Stimulated activated CD4-positive, alpha-beta T cell treated with anti-CD3 and anti-CD28 coated beads, Interleukin-15, amount 100 ng/mL, for 1 hour (primary cell): ENCODE results near the gene SPO11.
A peak's percentile ranks its signal among the peaks of the same experiment; 100 is the strongest.
"Not testable (repeated sequence)": the region's sequence is repeated elsewhere in the genome, so short reads cannot be mapped to it uniquely, and the experiment has no call there.

Experiments used
- DNase-seq, 2 donors: peaks; one replicate each; pipeline ENCODE4 v3.0.0-alpha.2; 2020; ENCODE audit warnings: low read depth in 1 of 2, low spot score in 1 of 2

Gene SPO11

GRCh38 chr20:57335392-57335791 lies 5.8 kb downstream of the SPO11 start:
- no peak for DNase-seq

GRCh38 chr20:57341663-57342062 lies 12.1 kb downstream of the SPO11 start:
- DNase-seq, result no peak

GRCh38 chr20:57342829-57343228 lies 13.2 kb downstream of the SPO11 start:
- no peak for DNase-seq

DNA sequence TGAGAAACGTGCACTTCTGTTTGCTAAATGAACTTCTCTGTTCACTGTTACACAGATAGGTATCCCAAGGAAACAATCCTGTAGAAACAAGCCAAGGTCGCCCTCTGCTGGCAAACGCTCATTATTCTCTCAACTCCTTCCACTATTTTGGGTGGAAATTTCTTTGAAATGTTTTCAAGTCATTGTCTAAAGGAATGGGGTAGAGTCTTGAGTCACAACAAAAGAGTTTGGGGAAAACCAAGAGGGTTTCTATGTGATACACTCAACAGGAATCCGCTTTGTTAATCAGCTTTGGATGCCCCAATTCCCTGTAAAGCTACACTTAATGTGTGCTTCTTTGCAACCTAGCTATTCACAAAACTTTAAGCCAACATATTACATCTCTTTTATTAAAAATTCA lies 16.9 kb downstream of the SPO11 start:
- DNase-seq, result peak; percentile 18 to 53

- DNase-seq, result no peak
Observed at GRCh38 chr20:57347393-57347792, 17.8 kb downstream of the SPO11 start.

DNA sequence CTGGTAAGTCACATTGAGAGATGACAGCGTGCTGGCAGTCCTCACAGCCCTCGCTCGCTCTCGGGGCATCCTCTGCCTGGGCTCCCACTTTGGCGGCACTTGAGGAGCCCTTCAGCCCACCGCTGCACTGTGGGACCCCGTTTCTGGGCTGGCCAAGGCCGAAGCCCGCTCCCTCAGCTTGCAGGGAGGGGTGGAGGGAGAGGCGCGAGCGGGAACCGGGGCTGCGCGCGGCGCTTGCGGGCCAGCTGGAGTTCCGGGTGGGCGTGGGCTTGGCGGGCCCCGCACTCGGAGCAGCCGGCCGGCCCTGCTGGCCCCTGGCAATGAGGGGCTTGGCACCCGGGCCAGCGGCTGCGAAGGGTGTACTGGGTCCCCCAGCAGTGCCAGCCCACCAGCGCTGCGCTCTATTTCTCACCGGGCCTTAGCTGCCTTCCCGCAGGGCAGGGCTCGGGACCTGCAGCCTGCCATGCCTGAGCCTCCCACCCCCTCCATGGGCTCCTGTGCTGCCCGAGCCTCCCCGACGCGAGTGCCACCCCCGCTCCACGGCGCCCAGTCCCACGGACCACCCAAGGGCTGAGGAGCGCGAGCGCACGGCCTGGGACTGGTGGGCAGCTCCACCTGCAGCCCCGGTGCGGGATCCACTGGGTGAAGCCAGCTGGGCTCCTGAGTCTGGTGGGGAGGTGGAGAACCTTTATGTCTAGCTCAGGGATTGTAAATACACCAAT lies 18.8 kb downstream of the SPO11 start:
- DNase-seq, result not testable (repeated sequence)

DNA sequence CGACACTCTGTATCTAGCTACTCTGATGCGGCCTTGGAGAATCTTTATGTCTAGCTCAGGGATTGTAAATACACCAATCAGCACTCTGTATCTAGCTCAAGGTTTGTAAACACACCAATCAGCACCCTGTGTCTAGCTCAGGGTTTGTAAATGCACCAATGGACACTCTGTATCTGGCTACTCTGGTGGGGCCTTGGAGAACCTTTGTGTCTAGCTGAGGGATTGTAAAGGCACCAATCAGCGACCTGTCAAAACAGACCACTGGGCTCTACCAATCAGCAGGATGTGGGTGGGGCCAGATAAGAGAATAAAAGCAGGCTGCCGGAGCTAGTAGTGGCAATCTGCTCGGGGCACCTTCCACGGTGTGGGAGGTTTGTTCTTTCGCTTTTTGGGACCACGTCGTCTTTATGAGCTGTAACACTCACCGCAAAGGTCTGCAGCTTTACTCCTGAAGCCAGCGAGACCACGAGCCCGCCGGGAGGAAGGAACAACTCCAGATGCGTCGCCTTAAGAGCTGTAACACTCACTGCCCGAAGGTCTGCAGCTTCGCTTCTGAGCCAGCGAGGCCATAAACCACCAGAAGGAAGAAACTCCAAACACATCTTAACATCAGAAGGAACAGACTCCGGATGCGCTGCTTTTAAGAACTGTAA lies 19.4 kb downstream of the SPO11 start:
- DNase-seq, result not testable (repeated sequence)

GRCh38 chr20:57350081-57350710 lies 20.6 kb downstream of the SPO11 start:
- DNase-seq, result no peak

GRCh38 chr20:57350726-57351041 lies 21.1 kb downstream of the SPO11 start:
- not testable (repeated sequence) for DNase-seq

DNA sequence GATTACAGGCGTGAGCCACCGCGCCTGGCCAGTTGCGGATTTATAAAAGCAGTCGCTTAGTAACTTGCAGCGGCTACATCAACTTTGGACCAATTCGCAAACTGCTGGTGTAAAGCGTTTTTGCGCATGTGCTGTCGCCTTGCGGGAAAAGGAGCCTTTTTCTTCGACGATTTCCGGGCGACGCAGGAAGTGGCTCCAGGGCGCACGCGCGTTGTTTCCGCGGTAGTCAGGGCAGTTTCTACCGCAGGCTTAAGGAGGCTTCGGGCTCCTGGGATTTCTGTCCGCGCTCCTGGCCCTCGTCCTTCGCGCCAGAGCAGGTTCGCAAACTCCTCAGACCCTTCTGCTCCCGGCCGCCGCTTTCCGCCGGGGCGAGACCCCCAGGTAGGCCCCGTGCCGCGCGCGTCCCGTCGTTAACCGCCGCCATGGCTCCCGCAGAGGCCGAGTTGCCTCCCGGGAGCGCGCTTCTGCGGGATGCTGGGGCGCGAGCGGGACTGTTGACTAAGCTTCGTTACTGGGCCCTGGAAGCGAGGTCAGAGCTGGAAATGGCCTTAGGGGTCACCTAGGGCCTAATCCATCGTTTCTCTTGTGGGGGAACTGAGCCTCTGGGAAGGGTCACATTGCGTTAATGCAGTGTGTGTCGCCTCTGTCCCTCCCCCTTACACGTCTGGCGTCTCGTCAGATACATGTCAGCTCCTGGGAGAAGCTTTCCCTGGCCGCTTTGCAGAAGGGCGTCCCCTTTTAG lies 21.6 kb downstream of the SPO11 start, which contains the start of gene RAE1:
RAE1 (plus strand) TSS at position 214 of the 742 bp plus-strand sequence. CDS start 2,784 bp downstream, outside the sequence.
- peak; percentile 74 to 80 for DNase-seq

GRCh38 chr20:57352305-57352704 lies 22.7 kb downstream of the SPO11 start:
- no peak for DNase-seq

- no peak for DNase-seq
Observed at GRCh38 chr20:57353351-57353750, 23.7 kb downstream of the SPO11 start.

GRCh38 chr20:57361517-57361916 lies 31.9 kb downstream of the SPO11 start:
- no peak for DNase-seq

GRCh38 chr20:57364451-57364850 lies 34.8 kb downstream of the SPO11 start:
- DNase-seq, result no peak

- DNase-seq, result no peak
Observed at GRCh38 chr20:57369596-57369995, 40.0 kb downstream of the SPO11 start.

- DNase-seq, result no peak
Observed at GRCh38 chr20:57370316-57370715, 40.7 kb downstream of the SPO11 start.

DNA sequence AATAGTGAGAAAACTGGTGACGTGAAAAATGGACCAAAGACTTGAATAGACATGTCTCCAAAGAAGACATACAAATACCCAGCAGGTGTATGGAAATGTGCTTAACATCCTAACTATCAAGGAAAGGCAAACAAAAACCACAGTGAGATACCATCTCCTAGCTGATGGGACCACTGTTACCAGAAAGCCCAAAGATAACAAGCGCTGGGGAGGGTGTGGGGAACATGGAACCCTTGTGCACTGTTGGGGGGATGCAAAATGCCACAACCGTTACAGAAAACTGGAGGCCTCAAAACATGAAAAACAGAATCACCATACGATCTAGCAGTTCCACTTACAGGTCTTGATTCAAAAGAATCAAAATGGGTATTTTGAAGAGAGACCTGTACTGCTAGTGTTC lies 41.8 kb downstream of the SPO11 start:
- DNase-seq, result no peak

DNA sequence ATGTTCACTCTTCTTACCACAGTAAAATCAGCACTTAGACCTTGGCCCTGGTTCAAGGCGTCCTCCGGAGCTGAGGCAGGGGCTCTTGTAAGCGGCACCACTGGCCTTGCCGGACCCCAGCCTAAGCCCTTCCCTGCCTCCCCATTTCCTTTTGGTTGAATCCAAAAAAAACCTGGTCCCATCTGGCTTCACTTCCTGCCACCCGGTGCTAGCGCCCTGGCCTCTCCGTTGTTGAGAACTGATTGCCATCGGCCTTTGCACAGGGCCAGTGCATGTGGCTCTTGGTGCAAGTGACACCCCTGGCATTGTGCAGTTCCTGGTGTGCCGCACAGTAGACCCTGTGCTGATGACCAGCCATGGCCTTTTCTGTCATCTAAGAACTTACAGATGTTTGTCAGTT lies 42.6 kb downstream of the SPO11 start:
- DNase-seq, result no peak

DNA sequence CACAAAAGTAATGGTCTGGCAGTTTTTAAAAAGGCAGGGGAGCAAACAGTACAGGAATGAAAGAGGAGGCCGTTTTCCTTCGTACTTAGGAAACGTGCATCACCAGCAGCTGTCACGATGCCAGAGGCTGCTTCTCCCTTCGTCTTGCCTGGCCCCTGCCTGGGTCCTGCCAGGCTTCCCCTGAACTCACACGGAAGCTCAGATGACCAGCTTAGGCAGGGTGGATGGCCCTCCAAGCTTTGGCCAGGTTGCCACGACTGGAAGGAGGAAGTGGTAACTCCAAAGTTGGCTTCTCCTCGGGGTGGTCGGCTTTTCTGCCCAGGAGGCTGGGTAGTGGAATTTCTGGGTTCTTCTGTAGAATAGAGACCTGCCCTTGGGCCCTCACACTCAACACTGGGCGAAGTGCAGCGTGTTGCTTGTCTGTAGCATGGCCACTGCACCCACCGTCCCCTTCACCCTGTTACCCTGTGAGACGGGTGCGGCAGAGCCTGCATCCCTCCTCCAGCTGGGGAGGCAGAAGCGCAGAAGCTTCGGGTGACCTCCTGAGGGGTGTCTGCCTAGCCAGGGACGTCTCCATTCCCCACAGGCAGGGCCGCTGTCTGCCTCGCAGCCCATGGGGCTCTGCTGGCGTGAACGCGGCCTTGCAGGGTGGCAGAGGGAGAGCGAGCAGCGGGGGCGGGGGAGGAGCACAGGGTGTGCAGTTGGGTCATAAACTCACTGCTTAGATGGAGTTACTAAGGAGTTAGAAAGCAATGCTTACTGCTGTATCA lies 43.2 kb downstream of the SPO11 start:
- DNase-seq, result no peak

DNA sequence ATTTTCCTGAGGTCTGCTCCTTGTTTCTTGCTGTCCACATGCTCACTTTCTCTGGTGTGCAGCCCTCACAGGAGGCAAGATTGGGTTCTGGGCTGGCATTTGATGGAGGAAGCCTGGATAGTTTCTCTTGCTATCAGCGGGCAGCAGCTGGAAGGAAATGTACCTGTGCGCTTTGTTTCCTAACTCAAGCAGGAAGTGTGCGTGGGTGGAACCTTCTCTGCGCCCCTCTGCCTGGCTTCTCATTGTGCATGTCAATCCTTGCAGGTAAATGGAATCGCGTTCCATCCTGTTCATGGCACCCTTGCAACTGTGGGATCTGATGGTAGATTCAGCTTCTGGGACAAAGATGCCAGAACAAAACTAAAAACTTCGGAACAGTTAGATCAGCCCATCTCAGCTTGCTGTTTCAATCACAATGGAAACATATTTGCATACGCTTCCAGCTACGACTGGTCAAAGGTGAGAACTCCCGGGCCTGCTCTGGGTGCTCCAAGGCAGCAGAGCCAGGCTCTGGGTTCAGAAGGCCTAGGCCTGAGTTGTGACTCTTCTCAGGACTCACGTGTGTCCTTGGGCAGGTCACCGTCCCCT lies 44.8 kb downstream of the SPO11 start:
- DNase-seq, result no peak
